MM.1S (cell line): ENCODE measurements around the gene QRICH1.

Experiments used
- DNase-seq: peaks from one replicate; pipeline ENCODE4 v3.0.0-alpha.2; 2015
- H2AFZ ChIP-seq: fragments of 300-600 bp; sonication (generic); 2 replicates; pipeline ENCODE4 v1.6.0; 2016; ENCODE audit warnings: antibody characterized with exemption, low read length
- H3F3A ChIP-seq: fragments of 300-600 bp; sonication (generic); 2 replicates; pipeline ENCODE4 v1.6.1; 2016; ENCODE audit warnings: mild to moderate bottlenecking, antibody characterized with exemption, low read length, moderate library complexity, mixed read lengths; ENCODE audit not compliant: insufficient read depth
- H3K27ac ChIP-seq: fragments of 300-600 bp; sonication (generic); 2 replicates; pipeline ENCODE4 v1.5.1; 2016; ENCODE audit warnings: mild to moderate bottlenecking, low read length
- H3K27me3 ChIP-seq: fragments of 300-600 bp; sonication (generic); replicated peaks from 2 replicates; pipeline ENCODE4 v1.6.0; 2016; ENCODE audit warnings: low read length; ENCODE audit not compliant: insufficient read depth
- H3K36me3 ChIP-seq: fragments of 300-600 bp; sonication (generic); replicated peaks from 2 replicates; pipeline ENCODE4 v1.6.1; 2016; ENCODE audit warnings: mild to moderate bottlenecking, low read length, mixed read lengths; ENCODE audit not compliant: insufficient read depth
- H3K4me1 ChIP-seq: fragments of 300-600 bp; sonication (generic); 2 replicates; pipeline ENCODE4 v1.6.1; 2016; ENCODE audit warnings: low read length, mixed read lengths
- H3K4me2 ChIP-seq: fragments of 300-600 bp; sonication (generic); 2 replicates; pipeline ENCODE4 v1.6.0; 2016; ENCODE audit warnings: low read depth, low read length
- H3K4me3 ChIP-seq: fragments of 300-600 bp; sonication (generic); 2 replicates; pipeline ENCODE4 v1.5.1; 2016; ENCODE audit warnings: low read length, mixed read lengths
- H3K79me2 ChIP-seq: fragments of 300-600 bp; sonication (generic); 2 replicates; pipeline ENCODE4 v1.6.1; 2016; ENCODE audit warnings: mixed run types, low read length, mixed read lengths
- H3K9ac ChIP-seq: fragments of 300-600 bp; sonication (generic); 2 replicates; pipeline ENCODE4 v1.6.1; 2016; ENCODE audit warnings: low read length, mixed read lengths
- H3K9me2 ChIP-seq: fragments of 300-600 bp; sonication (generic); replicated peaks from 2 replicates; pipeline ENCODE4 v1.6.1; 2016; ENCODE audit warnings: mild to moderate bottlenecking, low read length, mixed read lengths; ENCODE audit not compliant: insufficient read depth
- H3K9me3 ChIP-seq: fragments of 300-600 bp; sonication (generic); replicated peaks from 2 replicates; pipeline ENCODE4 v1.6.1; 2016; ENCODE audit warnings: mild to moderate bottlenecking, low read length, mixed read lengths; ENCODE audit not compliant: insufficient read depth
- H4K20me1 ChIP-seq: fragments of 300-600 bp; sonication (generic); 2 replicates; pipeline ENCODE4 v1.6.1; 2016; ENCODE audit warnings: mild to moderate bottlenecking, low read length, moderate library complexity, mixed read lengths; ENCODE audit not compliant: insufficient read depth
- CTCF ChIP-seq: fragments of 300-600 bp; sonication (generic); IDR thresholded peaks from 2 replicates; pipeline ENCODE4 v1.5.1; 2016; ENCODE audit warnings: antibody characterized with exemption, low read length, mixed read lengths
- EZH2 ChIP-seq: fragments of 300-600 bp; sonication (generic); optimal IDR thresholded peaks from 2 replicates; pipeline ENCODE3; 2017; ENCODE audit warnings: low read depth, mild to moderate bottlenecking, antibody characterized with exemption, low read length, mixed read lengths
- EZH2phosphoT487 ChIP-seq: fragments of 300-600 bp; sonication (generic); IDR thresholded peaks from 2 replicates; pipeline ENCODE4 v1.6.1; 2018; ENCODE audit warnings: antibody characterized with exemption, low read length

The QRICH1 gene

GRCh38 chr3:48989126-48989795 lies 104.6 kb downstream of the QRICH1 start:
- no peaks in the 10 kb centered on the region for H4K20me1 ChIP-seq
- peak overlapping the region; percentile 70; the same call in 1 of the 2 replicates for H3K27ac ChIP-seq
- peak overlapping the region; percentile 75 for H3K9ac ChIP-seq
- peak; percentile 12 for DNase-seq
- H3K27me3 ChIP-seq = no peaks in the 10 kb centered on the region
- peaks cover 3% of the 10 kb centered on the region; the same call in 1 of the 2 replicates for H3F3A ChIP-seq
- peak overlapping the region; percentile 97 for H3K4me2 ChIP-seq
- no peaks in the 10 kb centered on the region for H3K36me3 ChIP-seq
- H2AFZ ChIP-seq = peak overlapping the region; percentile 96
- peak overlapping the region; percentile 68 for H3K4me3 ChIP-seq
- H3K79me2 ChIP-seq = peaks cover 40% of the 10 kb centered on the region
- H3K4me1 ChIP-seq = peaks cover 13% of the 10 kb centered on the region
- H3K9me2 ChIP-seq = no peaks in the 10 kb centered on the region
- no peaks in the 10 kb centered on the region for H3K9me3 ChIP-seq
- TF ChIP-seq CTCF (no peak), EZH2 (no peak), EZH2phosphoT487 (no peak)

- H3K9ac ChIP-seq = no peak overlapping the region
- no peak for DNase-seq
Observed at GRCh38 chr3:48985831-48986376, 108.0 kb downstream of the QRICH1 start.

GRCh38 chr3:48984663-48985062 lies 109.2 kb downstream of the QRICH1 start:
- no peaks in the 10 kb centered on the region for H3K27me3 ChIP-seq
- H3K4me2 ChIP-seq = no peak overlapping the region
- H3K79me2 ChIP-seq = peaks cover 7% of the 10 kb centered on the region
- H3K9ac ChIP-seq = no peak overlapping the region
- no peaks in the 10 kb centered on the region for H3K9me3 ChIP-seq
- H3K27ac ChIP-seq = no peak overlapping the region
- H3K4me1 ChIP-seq = peaks cover 6% of the 10 kb centered on the region; the same call in 1 of the 2 replicates
- H4K20me1 ChIP-seq = no peaks in the 10 kb centered on the region
- no peak for DNase-seq
- no peak overlapping the region for H2AFZ ChIP-seq
- peaks cover 4% of the 10 kb centered on the region for H3K36me3 ChIP-seq
- no peak overlapping the region for H3K4me3 ChIP-seq
- peaks cover 3% of the 10 kb centered on the region; the same call in 1 of the 2 replicates for H3F3A ChIP-seq
- TF ChIP-seq EZH2phosphoT487 (no peak), CTCF (no peak), EZH2 (no peak)
- no peaks in the 10 kb centered on the region for H3K9me2 ChIP-seq

More at GRCh38 chr3:48985831-48986376, 108.0 kb downstream of the QRICH1 start:
- Histone ChIP-seq H3K4me1 (peaks cover 6% of the 10 kb centered on the region; the same call in 1 of the 2 replicates), H3K27me3 (no peaks in the 10 kb centered on the region), H3F3A (peaks cover 3% of the 10 kb centered on the region; the same call in 1 of the 2 replicates), H3K4me2 (no peak overlapping the region), H3K4me3 (no peak overlapping the region), H3K9me2 (no peaks in the 10 kb centered on the region), H4K20me1 (no peaks in the 10 kb centered on the region), H3K36me3 (peaks cover 4% of the 10 kb centered on the region), H3K9me3 (no peaks in the 10 kb centered on the region), H3K27ac (no peak overlapping the region), H3K79me2 (peaks cover 15% of the 10 kb centered on the region), H2AFZ (no peak overlapping the region)
- TF ChIP-seq EZH2phosphoT487 (no peak), EZH2 (no peak), CTCF (no peak)
